ENCODE results near the gene APOL4. TPM values are rescaled to one million over a fixed set of nuclear protein-coding genes. Genes with fewer than 3 reads are reported as not detected.
"Not testable (repeated sequence)": the region's sequence is repeated elsewhere in the genome, so short reads cannot be mapped to it uniquely, and the experiment has no call there.

APOL4 gene
- total and polyA plus RNA-seq, 2 donors, result 12.4 to 33.9 TPM

DNA sequence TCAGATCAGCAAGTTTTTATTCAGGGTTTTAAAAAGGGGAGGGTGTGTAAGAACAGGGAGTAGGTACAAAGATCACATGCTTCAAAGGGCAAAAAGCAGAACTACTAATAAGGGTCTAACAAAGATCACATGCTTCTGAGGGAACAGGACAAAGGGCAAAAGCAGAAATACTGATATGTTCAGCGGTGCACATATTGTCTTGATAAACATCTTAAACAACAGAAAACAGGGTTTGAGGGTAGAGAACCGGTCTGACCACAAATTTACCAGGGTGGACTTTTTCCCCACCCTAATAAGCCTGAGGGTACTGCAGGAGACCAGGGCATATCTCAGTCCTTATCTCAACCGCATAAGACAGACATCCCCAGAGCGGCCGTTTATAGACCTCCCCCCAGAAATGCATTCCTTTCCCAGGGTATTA is 7.9 kb upstream of the APOL4 start:
- H3K4me1 ChIP-seq (ENCODE audit: insufficient read depth); H3K4me3 ChIP-seq (ENCODE audit: low read depth, low read length); DNase-seq (ENCODE audit: extremely low spot score); H3K36me3 ChIP-seq (ENCODE audit: insufficient read depth); H3K27ac ChIP-seq (ENCODE audit: low read depth): not testable (repeated sequence)
- WGBS, result 72% methylated on average over 5 of the region's 5 CpGs

DNA sequence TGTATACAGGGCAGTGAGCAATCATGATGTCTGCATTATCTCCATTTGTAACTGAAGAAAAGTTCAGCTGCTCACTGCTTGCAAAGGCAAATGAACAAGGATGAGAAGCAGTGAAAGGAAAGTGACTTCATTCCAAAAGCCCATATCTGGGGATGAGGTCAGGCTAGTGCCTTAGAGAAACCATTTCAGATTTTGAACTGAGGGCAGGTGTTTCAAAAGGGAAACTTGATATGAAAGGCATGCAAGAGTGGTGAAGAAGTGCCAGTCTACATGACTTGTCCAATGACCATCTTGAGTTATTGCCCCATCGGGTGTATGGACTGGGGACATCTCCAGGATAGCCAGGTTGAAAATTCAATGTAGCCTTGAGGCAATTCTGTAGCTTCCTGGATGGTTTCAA is 7.3 kb upstream of the APOL4 start:
- no peaks in the 10 kb centered on the region for H3K4me1 ChIP-seq (ENCODE audit: insufficient read depth)
- H3K27ac ChIP-seq (ENCODE audit: low read depth), result no peak overlapping the region
- no peak overlapping the region for H3K4me3 ChIP-seq (ENCODE audit: low read depth, low read length)
- H3K36me3 ChIP-seq (ENCODE audit: insufficient read depth), result no peaks in the 10 kb centered on the region
- DNase-seq (ENCODE audit: extremely low spot score), result no peak
- 98% methylated on average over 1 of the region's 1 CpG for WGBS

DNA sequence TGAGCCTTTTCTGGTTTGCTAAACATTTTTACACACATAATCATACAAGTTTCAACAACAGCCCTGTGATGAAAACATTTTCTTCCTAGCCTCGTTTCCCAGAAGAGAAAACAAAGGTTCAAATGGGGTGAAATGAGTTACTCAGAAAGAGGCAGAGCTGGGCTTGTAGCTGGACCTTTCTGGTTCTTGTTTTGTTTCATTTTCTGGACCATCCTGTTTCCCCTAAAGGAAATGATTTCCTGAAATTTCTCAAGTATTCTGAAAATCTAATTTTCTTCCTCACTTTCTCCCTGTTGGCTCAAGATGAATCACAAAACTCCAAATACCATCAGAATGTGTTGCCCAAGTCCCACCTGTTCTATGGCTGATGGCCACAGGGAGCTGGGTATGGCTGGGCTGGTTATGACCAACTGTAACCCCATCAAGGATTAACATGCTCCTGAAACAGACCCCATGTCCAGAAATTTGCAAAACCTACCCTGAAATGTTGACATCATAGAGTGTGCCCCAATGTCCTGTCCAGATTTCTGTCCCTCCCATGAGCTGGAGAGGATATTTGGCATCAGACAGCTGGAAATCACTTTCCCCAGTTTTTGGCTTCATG is 6.7 kb upstream of the APOL4 start:
- no peak for DNase-seq (ENCODE audit: extremely low spot score)
- 34% methylated on average over 1 of the region's 1 CpG for WGBS
- Histone ChIP-seq H3K36me3 (ENCODE audit: insufficient read depth) (no peaks in the 10 kb centered on the region), H3K27ac (ENCODE audit: low read depth) (no peak overlapping the region), H3K4me3 (ENCODE audit: low read depth, low read length) (no peak overlapping the region), H3K4me1 (ENCODE audit: insufficient read depth) (no peaks in the 10 kb centered on the region)

DNA sequence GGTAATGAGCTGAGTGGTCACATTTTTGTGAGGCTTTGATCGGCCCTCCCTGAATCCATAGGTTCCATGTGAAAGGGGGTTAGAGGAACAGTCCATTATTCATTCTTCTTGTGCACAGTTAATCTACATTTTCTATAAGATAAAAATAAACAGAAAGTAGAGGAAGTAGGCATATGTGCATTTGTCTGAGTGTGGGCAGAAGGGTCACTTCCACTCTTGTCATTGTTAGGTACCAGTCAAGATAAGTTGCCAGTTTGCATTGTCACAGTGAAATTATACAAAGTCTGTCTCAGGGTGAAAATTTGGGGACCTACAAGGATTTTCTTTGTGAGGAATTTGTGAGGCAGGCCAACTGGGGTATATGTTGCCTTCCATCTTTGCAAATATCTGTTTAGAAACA is 4.6 kb upstream of the APOL4 start:
- no peaks in the 10 kb centered on the region for H3K4me1 ChIP-seq (ENCODE audit: insufficient read depth)
- H3K36me3 ChIP-seq (ENCODE audit: insufficient read depth), result no peaks in the 10 kb centered on the region
- H3K4me3 ChIP-seq (ENCODE audit: low read depth, low read length), result no peak overlapping the region
- H3K27ac ChIP-seq (ENCODE audit: low read depth), result no peak overlapping the region
- no peak for DNase-seq (ENCODE audit: extremely low spot score)
- WGBS, result 97% methylated on average over 1 of the region's 1 CpG

DNA sequence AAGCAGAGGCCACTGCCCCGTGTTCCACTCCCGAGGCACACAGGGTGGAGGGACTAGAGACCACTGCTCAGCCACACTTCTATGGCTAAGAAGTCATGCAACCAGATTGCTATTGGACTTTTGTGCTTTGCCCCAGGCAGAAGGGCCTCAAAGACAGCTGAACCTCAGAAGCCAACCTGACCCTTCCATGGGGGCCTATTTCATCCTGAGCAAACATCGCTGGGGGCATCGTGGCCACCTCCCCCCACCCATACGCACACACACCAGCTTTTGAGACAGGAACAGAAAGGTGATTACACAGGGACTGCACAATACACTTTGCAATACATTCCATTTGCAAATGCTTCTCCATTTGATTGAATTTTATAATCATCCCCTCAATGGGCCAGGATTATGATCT is 4.0 kb upstream of the APOL4 start:
- WGBS, result 73% methylated on average over 5 of the region's 5 CpGs

DNA sequence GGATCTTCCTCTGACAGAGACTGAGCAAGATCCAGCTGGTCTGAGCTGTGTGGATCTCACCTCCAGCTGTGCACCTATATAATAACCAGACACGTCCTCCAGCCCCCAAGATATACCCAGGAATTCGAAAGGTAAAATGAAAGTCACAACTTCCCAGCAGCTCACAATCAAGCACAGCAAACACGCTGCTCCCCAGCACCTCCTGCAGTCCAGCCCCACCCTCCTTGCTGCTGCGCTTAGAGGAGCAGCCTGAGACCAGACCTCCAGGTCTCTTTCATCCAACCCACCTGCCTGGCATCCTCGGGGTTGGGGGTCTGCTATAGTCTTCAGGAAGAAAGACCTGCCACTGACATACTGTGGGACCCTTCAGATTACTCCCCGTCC is 3.0 kb upstream of the APOL4 start:
- no peak for DNase-seq (ENCODE audit: extremely low spot score)
- Histone ChIP-seq H3K27ac (ENCODE audit: low read depth) (no peak overlapping the region), H3K4me1 (ENCODE audit: insufficient read depth) (peaks cover 2% of the 10 kb centered on the region), H3K36me3 (ENCODE audit: insufficient read depth) (no peaks in the 10 kb centered on the region), H3K4me3 (ENCODE audit: low read depth, low read length) (no peak overlapping the region)
- 64% methylated on average over 6 of the region's 6 CpGs for WGBS

More for the DNA sequence above, 4.0 kb upstream of the APOL4 start:
- not testable (repeated sequence) for H3K27ac ChIP-seq (ENCODE audit: low read depth); H3K36me3 ChIP-seq (ENCODE audit: insufficient read depth); DNase-seq (ENCODE audit: extremely low spot score); H3K4me1 ChIP-seq (ENCODE audit: insufficient read depth); H3K4me3 ChIP-seq (ENCODE audit: low read depth, low read length)

DNA sequence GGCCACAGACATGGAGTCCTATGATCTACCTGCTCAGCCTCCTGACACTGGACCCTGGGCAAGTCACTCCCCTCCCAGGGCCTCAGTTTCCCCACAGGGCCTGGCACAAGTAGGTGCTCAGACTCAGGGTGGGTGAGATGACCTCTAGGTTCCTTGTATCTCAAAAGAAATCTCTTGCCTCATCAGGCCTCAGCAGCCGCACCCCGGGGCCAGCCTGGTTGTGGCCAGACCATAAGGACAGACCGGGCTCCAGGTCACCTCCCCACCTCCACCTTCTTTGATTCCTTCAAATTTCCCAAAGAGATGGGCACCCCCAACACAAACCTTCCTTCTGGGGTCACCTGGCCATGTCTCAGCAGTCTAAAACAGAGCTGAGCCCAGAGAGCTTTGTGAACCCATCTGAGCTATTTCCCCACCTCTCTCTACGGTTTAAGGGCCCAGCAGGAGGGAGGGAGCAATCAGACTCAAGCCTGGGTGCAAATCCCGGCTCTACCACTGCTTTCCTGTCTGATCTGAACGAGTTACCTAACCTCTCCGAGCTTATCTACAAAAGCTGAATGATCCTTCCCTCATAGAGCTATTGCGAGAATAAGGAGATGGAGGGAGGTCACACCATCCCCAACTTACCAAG is 2.5 kb upstream of the APOL4 start:
- Histone ChIP-seq H3K36me3 (ENCODE audit: insufficient read depth) (no peaks in the 10 kb centered on the region), H3K4me3 (ENCODE audit: low read depth, low read length) (no peak overlapping the region), H3K4me1 (ENCODE audit: insufficient read depth) (peaks cover 2% of the 10 kb centered on the region), H3K27ac (ENCODE audit: low read depth) (no peak overlapping the region)
- WGBS, result 77% methylated on average over 8 of the region's 8 CpGs
- DNase-seq (ENCODE audit: extremely low spot score), result no peak

DNA sequence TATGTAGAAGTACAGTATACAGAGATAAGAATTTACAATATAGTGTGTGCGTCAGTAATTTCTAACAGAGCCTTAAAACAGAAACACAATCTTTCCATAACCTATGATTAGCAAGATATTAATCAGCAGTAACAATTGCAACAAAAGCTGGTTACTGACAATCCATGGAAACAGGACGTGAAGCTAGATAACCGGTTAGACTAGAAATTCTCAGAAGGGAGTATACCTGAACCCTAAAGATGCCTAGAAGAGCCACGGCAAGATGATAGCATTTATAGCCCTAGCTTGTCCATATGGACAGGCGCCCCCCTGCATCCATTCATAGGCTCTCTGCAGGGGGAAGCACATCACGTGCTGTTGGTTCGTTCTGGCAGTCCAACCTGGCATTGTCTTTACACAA is 1.8 kb upstream of the APOL4 start:
- H3K36me3 ChIP-seq (ENCODE audit: insufficient read depth); H3K27ac ChIP-seq (ENCODE audit: low read depth); H3K4me1 ChIP-seq (ENCODE audit: insufficient read depth); DNase-seq (ENCODE audit: extremely low spot score); H3K4me3 ChIP-seq (ENCODE audit: low read depth, low read length): not testable (repeated sequence)
- 83% methylated on average over 7 of the region's 7 CpGs for WGBS

DNA sequence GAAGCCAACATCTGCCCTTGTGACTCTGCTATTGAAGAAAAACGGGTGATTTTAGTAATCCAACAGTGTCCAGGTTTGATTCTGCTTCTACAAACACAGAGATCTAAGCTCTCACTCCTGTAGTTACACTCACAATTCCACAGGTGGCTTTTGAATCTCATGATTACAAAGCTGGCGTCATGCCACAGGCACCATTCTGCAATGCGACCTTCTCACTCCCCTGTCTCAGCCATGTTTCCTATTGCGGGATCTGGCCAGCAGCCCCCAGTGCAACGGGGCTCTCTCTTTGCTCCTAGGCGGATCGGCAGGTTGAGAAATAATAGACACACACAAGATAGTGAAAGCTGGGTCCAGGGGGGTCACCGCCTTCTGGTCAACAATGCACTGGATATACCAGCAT is 1.3 kb upstream of the APOL4 start:
- DNase-seq (ENCODE audit: extremely low spot score); H3K4me3 ChIP-seq (ENCODE audit: low read depth, low read length); H3K4me1 ChIP-seq (ENCODE audit: insufficient read depth); H3K36me3 ChIP-seq (ENCODE audit: insufficient read depth): not testable (repeated sequence)
- peak overlapping the region; percentile 56 for H3K27ac ChIP-seq (ENCODE audit: low read depth)
- 56% methylated on average over 8 of the region's 8 CpGs for WGBS

DNA sequence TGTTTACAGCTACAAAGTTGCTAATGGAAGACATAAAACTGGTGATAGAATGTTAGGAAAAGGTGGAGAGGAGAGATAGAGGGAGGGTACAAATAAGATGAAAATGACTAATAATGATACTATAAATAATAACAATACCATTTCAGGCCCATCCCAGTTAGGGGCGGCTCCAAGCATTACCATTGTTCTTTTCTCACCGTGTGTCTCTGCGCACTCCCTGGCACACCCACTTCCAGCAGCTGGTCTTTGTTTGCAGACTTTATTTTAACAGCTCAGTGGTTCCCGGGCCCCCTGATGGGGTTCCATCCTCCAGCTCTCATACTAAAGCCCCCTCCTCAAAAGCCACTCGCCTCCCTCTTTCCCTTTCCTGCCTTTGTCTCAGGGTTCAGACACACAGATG is 584 bp downstream of the APOL4 start:
- DNase-seq (ENCODE audit: extremely low spot score); H3K36me3 ChIP-seq (ENCODE audit: insufficient read depth); H3K4me1 ChIP-seq (ENCODE audit: insufficient read depth): not testable (repeated sequence)
- WGBS, result 82% methylated on average over 1 of the region's 5 CpGs
- peak overlapping the region; percentile 93 for H3K27ac ChIP-seq (ENCODE audit: low read depth)
- peak overlapping the region; percentile 21 for H3K4me3 ChIP-seq (ENCODE audit: low read depth, low read length)

DNA sequence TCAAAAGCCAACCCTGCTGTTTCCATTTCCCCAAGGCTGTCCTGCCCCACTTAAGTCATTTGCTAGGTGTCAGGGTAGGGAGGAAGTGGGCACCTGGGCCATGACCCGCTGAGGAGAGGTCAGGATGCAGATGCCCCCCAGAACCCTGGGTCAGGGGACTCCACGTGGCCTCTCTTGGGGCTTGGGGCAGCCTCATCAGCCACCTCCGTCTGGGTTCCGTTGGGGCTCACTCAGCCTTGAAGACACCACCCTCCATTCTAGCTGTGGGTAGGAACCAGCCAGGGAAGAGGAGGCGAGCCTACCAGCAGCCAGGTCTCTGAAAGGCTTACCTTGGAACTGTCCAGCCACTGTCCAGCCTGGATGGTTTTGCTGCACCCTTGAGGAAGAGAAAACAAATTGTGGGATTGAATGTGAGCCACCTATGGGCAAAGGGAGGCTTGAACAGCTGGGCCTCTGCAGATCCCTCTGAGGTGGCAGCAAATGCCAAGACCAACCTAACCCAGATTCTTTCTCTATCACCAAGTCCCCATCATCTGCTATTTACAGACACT is 2.5 kb downstream of the APOL4 start:
- no peak for DNase-seq (ENCODE audit: extremely low spot score)
- 71% methylated on average over 5 of the region's 5 CpGs for WGBS
- no peak overlapping the region for H3K27ac ChIP-seq (ENCODE audit: low read depth)

DNA sequence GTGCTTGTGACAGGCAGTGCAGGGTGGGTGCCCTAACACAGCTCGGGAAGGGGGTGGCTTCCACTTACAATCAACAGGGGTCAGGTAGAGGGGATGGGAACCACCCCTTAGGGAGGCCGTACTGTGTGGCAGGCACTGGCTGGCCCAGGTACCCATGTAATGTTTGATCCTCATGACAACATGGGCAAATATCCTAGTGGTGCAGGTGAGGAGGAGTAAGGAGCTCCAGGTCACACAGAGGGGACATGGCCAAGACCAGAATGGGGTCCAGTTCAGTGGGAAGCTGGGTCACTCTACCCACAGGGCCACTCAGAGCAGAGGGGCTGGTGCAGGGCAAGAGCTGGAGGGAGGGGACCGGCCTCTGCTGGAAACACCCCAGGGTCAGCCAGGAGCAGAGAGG is 3.1 kb downstream of the APOL4 start:
- no peak for DNase-seq (ENCODE audit: extremely low spot score)
- Histone ChIP-seq H3K27ac (ENCODE audit: low read depth) (no peak overlapping the region), H3K4me3 (ENCODE audit: low read depth, low read length) (no peak overlapping the region), H3K4me1 (ENCODE audit: insufficient read depth) (peaks cover 2% of the 10 kb centered on the region), H3K36me3 (ENCODE audit: insufficient read depth) (no peaks in the 10 kb centered on the region)
- 87% methylated on average over 3 of the region's 3 CpGs for WGBS

More for the DNA sequence above, 2.5 kb downstream of the APOL4 start:
- peaks cover 2% of the 10 kb centered on the region for H3K4me1 ChIP-seq (ENCODE audit: insufficient read depth)
- no peaks in the 10 kb centered on the region for H3K36me3 ChIP-seq (ENCODE audit: insufficient read depth)
- no peak overlapping the region for H3K4me3 ChIP-seq (ENCODE audit: low read depth, low read length)

DNA sequence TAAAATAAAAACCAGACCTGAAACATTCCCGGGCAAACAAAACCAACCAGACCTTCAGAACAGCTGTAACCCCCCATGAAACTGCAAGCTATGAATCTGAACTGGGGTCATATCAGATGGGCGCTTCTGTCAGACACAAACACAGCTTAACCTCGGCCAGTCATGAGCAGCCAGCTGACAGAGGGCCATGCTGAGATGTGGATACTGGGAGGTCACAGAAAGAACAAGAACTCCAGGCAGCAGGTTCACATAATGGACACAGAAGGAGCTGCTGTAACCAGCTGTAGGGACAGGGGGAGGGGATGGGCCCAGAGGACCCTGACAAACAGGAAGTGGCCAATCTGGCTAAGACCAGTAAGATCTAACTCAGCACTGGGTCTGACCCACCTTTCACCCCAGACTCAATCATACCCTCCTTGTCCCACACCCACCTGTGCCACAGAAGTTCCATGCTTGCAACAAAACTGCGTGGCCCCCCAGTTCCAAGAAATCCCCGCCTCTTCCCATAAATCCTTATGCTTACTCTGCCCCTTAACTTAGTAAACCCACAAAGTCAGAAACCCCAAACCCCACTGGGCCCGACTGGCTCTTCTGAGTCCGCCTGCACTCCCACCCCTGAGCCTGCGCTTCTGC is 4.0 kb downstream of the APOL4 start:
- H3K4me1 ChIP-seq (ENCODE audit: insufficient read depth), result peaks cover 2% of the 10 kb centered on the region
- H3K36me3 ChIP-seq (ENCODE audit: insufficient read depth), result no peaks in the 10 kb centered on the region
- WGBS, result 44% methylated on average over 8 of the region's 8 CpGs
- no peak overlapping the region for H3K4me3 ChIP-seq (ENCODE audit: low read depth, low read length)
- H3K27ac ChIP-seq (ENCODE audit: low read depth), result peak overlapping the region; percentile 49
- no peak for DNase-seq (ENCODE audit: extremely low spot score)

DNA sequence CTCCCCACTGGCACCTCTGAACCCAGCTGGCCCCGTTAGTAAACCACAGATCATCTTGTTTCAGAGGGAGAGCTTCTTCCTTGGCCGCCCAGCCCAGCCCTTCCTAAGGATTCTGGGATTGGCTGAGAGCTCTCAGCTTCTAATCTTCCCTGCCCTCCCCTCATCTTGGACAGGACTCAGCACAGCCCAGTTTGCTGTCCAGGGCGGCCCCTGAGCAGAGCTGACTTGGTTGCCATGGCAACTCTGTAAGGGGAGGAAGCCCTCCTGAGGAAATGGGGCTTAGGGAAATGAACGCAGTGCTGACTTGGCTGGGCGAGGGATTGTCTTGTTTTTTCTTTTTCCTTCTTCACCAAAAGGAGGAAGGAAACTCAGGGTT is 4.6 kb downstream of the APOL4 start:
- DNase-seq (ENCODE audit: extremely low spot score), result peak; percentile 90
- 21% methylated on average over 5 of the region's 5 CpGs for WGBS

More for the DNA sequence above, 4.6 kb downstream of the APOL4 start:
- no peak overlapping the region for H3K4me3 ChIP-seq (ENCODE audit: low read depth, low read length)
- no peaks in the 10 kb centered on the region for H3K36me3 ChIP-seq (ENCODE audit: insufficient read depth)
- peaks cover 2% of the 10 kb centered on the region for H3K4me1 ChIP-seq (ENCODE audit: insufficient read depth)
- H3K27ac ChIP-seq (ENCODE audit: low read depth), result peak overlapping the region; percentile 82
